Testis (tissue), 3 donors: ENCODE data around the gene CACNG3. TPM values are rescaled to one million over a fixed set of nuclear protein-coding genes. Genes with fewer than 3 reads are reported as not detected.

Source experiments
- DNase-seq: peaks from one replicate; pipeline ENCODE4 v3.0.0-alpha.2; 2019
- H3K27ac ChIP-seq, 2 donors: fragments of 200-600 bp; sonication (generic); one replicate each; pipeline ENCODE4 v1.5.1; 2019
- H3K27me3 ChIP-seq: fragments of 200-600 bp; sonication (generic); one replicate; pipeline ENCODE4 v1.5.1; 2019
- H3K36me3 ChIP-seq: fragments of 200-600 bp; sonication (generic); one replicate; pipeline ENCODE4 v1.5.1; 2017; ENCODE audit warnings: low read depth; ENCODE audit errors: missing control alignments
- H3K4me1 ChIP-seq: fragments of 200-600 bp; sonication (generic); one replicate; pipeline ENCODE4 v1.5.1; 2019
- H3K4me3 ChIP-seq, 2 donors: fragments of 200-600 bp; sonication (generic); one replicate each; pipeline ENCODE4 v1.5.1; 2017 to 2019
- H3K9me3 ChIP-seq: fragments of 200-600 bp; sonication (generic); one replicate; pipeline ENCODE4 v1.5.1; 2017
- CTCF ChIP-seq, 3 experiments: fragments of 450-650 bp in 2 of 3; fragments of 200-600 bp in 1 of 3; sonication (generic) in 1 of 3; IDR thresholded peaks; one replicate each; pipeline ENCODE4 v1.5.1; 2016 to 2019; ENCODE audit warnings: antibody characterized with exemption in 3 of 3, mild to moderate bottlenecking in 2 of 3, moderate library complexity in 1 of 3
- POLR2A ChIP-seq: fragments of 450-650 bp; IDR thresholded peaks from one replicate; pipeline ENCODE4 v1.6.1; 2017; ENCODE audit warnings: antibody characterized with exemption, mild to moderate bottlenecking, moderate library complexity
- WGBS, 2 donors: methylation state at CpG; one replicate each; pipeline ENCODE4 v1.1.5; 2018; 5-methylcytosine and 5-hydroxymethylcytosine counted together
- intact Hi-C: fragments of 100-400 bp; cut with DNase I; formaldehyde crosslinking; loops from one replicate; pipeline ENCODE4 v1.15.1; 2023; ENCODE audit warnings: low total_unique reads
- polyA plus RNA-seq: library from polyadenylated mRNA; stranded (reverse); fragments of 350-450 nt; fragmentation: Illumina TruSeq; extraction: RNeasy Lipid Tissue Mini Kit (QIAGEN cat#74804); gene quantifications from one replicate; pipeline ENCODE4 v1.2.3, GENCODE V29; 2014; ENCODE audit warnings: low read depth, low replicate concordance; ENCODE audit not compliant: insufficient read depth
- total RNA-seq, 2 donors: library from RNA; depleted of rRNA; stranded (reverse); fragments of >200 nt; gene quantifications; one replicate each; pipeline ENCODE4 v1.2.3, GENCODE V29; 2016

The CACNG3 gene
- total and polyA plus RNA-seq, 3 donors from 2014 or later = 0.06 to 0.32 TPM; not detected in 1

- Histone ChIP-seq H3K27me3 (no peaks in the 10 kb centered on the region), H3K27ac (no peak overlapping the region), H3K4me1 (no peaks in the 10 kb centered on the region), H3K9me3 (no peaks in the 10 kb centered on the region), H3K36me3 (no peaks in the 10 kb centered on the region), H3K4me3 (no peak overlapping the region)
- DNase-seq = no peak
- intact Hi-C loops = no loop called here
- TF ChIP-seq CTCF (IDR thresholded peaks at IDR 0.05) (no peak), POLR2A (no peak)
These were observed 39.2 kb upstream of the CACNG3 start for GRCh38 chr16:24216961-24217360.

- Histone ChIP-seq H3K27ac (no peak overlapping the region), H3K27me3 (no peaks in the 10 kb centered on the region), H3K9me3 (no peaks in the 10 kb centered on the region), H3K4me1 (no peaks in the 10 kb centered on the region), H3K36me3 (no peaks in the 10 kb centered on the region), H3K4me3 (no peak overlapping the region)
- no peak for DNase-seq
- intact Hi-C loops = no loop called here
- 66 to 77% methylated on average over 3 of the region's 3 CpGs for WGBS, 2 donors
- TF ChIP-seq CTCF (IDR thresholded peaks at IDR 0.05) (no peak), POLR2A (no peak)
These were observed 38.7 kb upstream of the CACNG3 start for GRCh38 chr16:24217461-24217860.

- no peaks in the 10 kb centered on the region for H3K27me3 ChIP-seq
- no peak overlapping the region for H3K27ac ChIP-seq
- no peaks in the 10 kb centered on the region for H3K4me1 ChIP-seq
- H3K36me3 ChIP-seq = no peaks in the 10 kb centered on the region
- H3K4me3 ChIP-seq = no peak overlapping the region
- WGBS, 2 donors = 86 to 90% methylated on average over 4 of the region's 4 CpGs
- no peak for TF ChIP-seq POLR2A
- TF ChIP-seq CTCF (IDR thresholded peaks at IDR 0.05) = no peak
- intact Hi-C loops = no loop called here
- DNase-seq = no peak
- no peaks in the 10 kb centered on the region for H3K9me3 ChIP-seq
These were observed 37.8 kb upstream of the CACNG3 start for GRCh38 chr16:24218299-24218698.

GRCh38 chr16:24221219-24221618, 34.9 kb upstream of the CACNG3 start:
- TF ChIP-seq POLR2A = no peak
- no peak for TF ChIP-seq CTCF (IDR thresholded peaks at IDR 0.05)
- DNase-seq = no peak
- H3K4me3 ChIP-seq = no peak overlapping the region
- no peak overlapping the region for H3K27ac ChIP-seq
- no peaks in the 10 kb centered on the region for H3K27me3 ChIP-seq
- 82 to 93% methylated on average over 2 of the region's 2 CpGs for WGBS, 2 donors
- intact Hi-C loops = no loop called here
- no peaks in the 10 kb centered on the region for H3K9me3 ChIP-seq
- no peaks in the 10 kb centered on the region for H3K4me1 ChIP-seq
- no peaks in the 10 kb centered on the region for H3K36me3 ChIP-seq

- intact Hi-C loops = no loop called here
- TF ChIP-seq CTCF (IDR thresholded peaks at IDR 0.05) (no peak), POLR2A (no peak)
- H3K9me3 ChIP-seq = no peaks in the 10 kb centered on the region
- H3K36me3 ChIP-seq = no peaks in the 10 kb centered on the region
- H3K4me3 ChIP-seq = no peak overlapping the region
- WGBS, 2 donors = 84 to 95% methylated on average over 6 to 7 of the region's 7 CpGs
- no peaks in the 10 kb centered on the region for H3K4me1 ChIP-seq
- no peaks in the 10 kb centered on the region for H3K27me3 ChIP-seq
- no peak overlapping the region for H3K27ac ChIP-seq
- DNase-seq = no peak
These were observed 27.6 kb upstream of the CACNG3 start for GRCh38 chr16:24228514-24228913.
